Fibroblast of skin of left quadriceps (primary cell): ENCODE data around the gene ACTG2.
A peak's percentile ranks its signal among the peaks of the same experiment; 100 is the strongest.
"Not testable (repeated sequence)": the region's sequence is repeated elsewhere in the genome, so short reads cannot be mapped to it uniquely, and the experiment has no call there.

Experiments used
- DNase-seq, 2 experiments: peaks; one replicate each; pipeline ENCODE4 v3.0.0-alpha.2; 2013; ENCODE audit warnings: low read depth in 2 of 2

Gene ACTG2

GRCh38 chr2:73937103-73937885 is 44.5 kb downstream of the ACTG2 start:
- no peak for DNase-seq

- no peak for DNase-seq
Observed at GRCh38 chr2:73937899-73938298, 45.1 kb downstream of the ACTG2 start.

GRCh38 chr2:73938718-73939352 is 46.0 kb downstream of the ACTG2 start:
- peak; percentile 49 to 50 for DNase-seq

- no peak for DNase-seq
Observed at GRCh38 chr2:73939419-73939818, 46.6 kb downstream of the ACTG2 start.

GRCh38 chr2:73940066-73940465 is 47.3 kb downstream of the ACTG2 start:
- not testable (repeated sequence) for DNase-seq

- no peak for DNase-seq
Observed at GRCh38 chr2:73942664-73943063, 49.9 kb downstream of the ACTG2 start.

GRCh38 chr2:73944714-73945113 is 51.9 kb downstream of the ACTG2 start:
- DNase-seq: no peak

GRCh38 chr2:73946215-73946614 is 53.4 kb downstream of the ACTG2 start:
- DNase-seq: no peak

GRCh38 chr2:73946666-73947065 is 53.9 kb downstream of the ACTG2 start:
- no peak for DNase-seq

- no peak for DNase-seq
Observed at GRCh38 chr2:73947412-73948018, 54.7 kb downstream of the ACTG2 start.

GRCh38 chr2:73949802-73950201 is 57.0 kb downstream of the ACTG2 start:
- DNase-seq: no peak

GRCh38 chr2:73952499-73953446 is 60.0 kb downstream of the ACTG2 start:
- DNase-seq: no peak

GRCh38 chr2:73956218-73956865 is 63.5 kb downstream of the ACTG2 start:
- DNase-seq: no peak

GRCh38 chr2:73961274-73961673 is 68.5 kb downstream of the ACTG2 start:
- DNase-seq: no peak

GRCh38 chr2:73961823-73962615 is 69.2 kb downstream of the ACTG2 start:
- DNase-seq: no peak

- no peak for DNase-seq
Observed at GRCh38 chr2:73962798-73963197, 70.0 kb downstream of the ACTG2 start.

- DNase-seq: no peak
Observed at GRCh38 chr2:73963385-73964120, 70.7 kb downstream of the ACTG2 start.

GRCh38 chr2:73964223-73964622 is 71.4 kb downstream of the ACTG2 start:
- no peak for DNase-seq

- no peak for DNase-seq
Observed at GRCh38 chr2:73965053-73965452, 72.2 kb downstream of the ACTG2 start.
